ENCODE data around the gene ADO. TPM values are rescaled to one million over a fixed set of nuclear protein-coding genes. Genes with fewer than 3 reads are reported as not detected.

The ADO gene
- polyA plus RNA-seq, 4 donors = 33.0 to 44.5 (median 34.8) TPM

- peak in 1 of 4 donors; percentile 32 for DNase-seq (ENCODE audit: low read depth in 4 of 4, low spot score in 2 of 4)
Observed at GRCh38 chr10:62817121-62817765, 12.7 kb downstream of the ADO start.

GRCh38 chr10:62817766-62818425 lies 13.4 kb downstream of the ADO start:
- DNase-seq (ENCODE audit: low read depth in 4 of 4, low spot score in 2 of 4) = peak in 1 of 4 donors; percentile 72

GRCh38 chr10:62818426-62819011 lies 14.0 kb downstream of the ADO start:
- no peak for DNase-seq (ENCODE audit: low read depth in 4 of 4, low spot score in 2 of 4)

GRCh38 chr10:62819141-62819920 lies 14.8 kb downstream of the ADO start:
- DNase-seq (ENCODE audit: low read depth in 4 of 4, low spot score in 2 of 4) = no peak

GRCh38 chr10:62820586-62820985 lies 16.1 kb downstream of the ADO start:
- no peak for DNase-seq (ENCODE audit: low read depth in 4 of 4, low spot score in 2 of 4)

GRCh38 chr10:62826273-62826672 lies 21.8 kb downstream of the ADO start:
- no peak for DNase-seq (ENCODE audit: low read depth in 4 of 4, low spot score in 2 of 4)

- DNase-seq (ENCODE audit: low read depth in 4 of 4, low spot score in 2 of 4) = no peak
Observed at GRCh38 chr10:62829622-62830021, 25.1 kb downstream of the ADO start.

GRCh38 chr10:62830679-62831078 lies 26.2 kb downstream of the ADO start:
- DNase-seq (ENCODE audit: low read depth in 4 of 4, low spot score in 2 of 4) = no peak

GRCh38 chr10:62831346-62831745 lies 26.8 kb downstream of the ADO start:
- no peak for DNase-seq (ENCODE audit: low read depth in 4 of 4, low spot score in 2 of 4)

- DNase-seq (ENCODE audit: low read depth in 4 of 4, low spot score in 2 of 4) = no peak
Observed at GRCh38 chr10:62839590-62839989, 35.1 kb downstream of the ADO start.

- DNase-seq (ENCODE audit: low read depth in 4 of 4, low spot score in 2 of 4) = no peak
Observed at GRCh38 chr10:62842983-62843382, 38.5 kb downstream of the ADO start.

GRCh38 chr10:62843600-62843999 lies 39.1 kb downstream of the ADO start:
- DNase-seq (ENCODE audit: low read depth in 4 of 4, low spot score in 2 of 4) = no peak

GRCh38 chr10:62844280-62845011 lies 39.9 kb downstream of the ADO start:
- DNase-seq (ENCODE audit: low read depth in 4 of 4, low spot score in 2 of 4) = no peak

GRCh38 chr10:62847433-62847832 lies 42.9 kb downstream of the ADO start:
- no peak for DNase-seq (ENCODE audit: low read depth in 4 of 4, low spot score in 2 of 4)

GRCh38 chr10:62850646-62851045 lies 46.1 kb downstream of the ADO start:
- DNase-seq (ENCODE audit: low read depth in 4 of 4, low spot score in 2 of 4) = no peak

GRCh38 chr10:62851442-62851841 lies 46.9 kb downstream of the ADO start:
- no peak for DNase-seq (ENCODE audit: low read depth in 4 of 4, low spot score in 2 of 4)

- DNase-seq (ENCODE audit: low read depth in 4 of 4, low spot score in 2 of 4) = no peak
Observed at GRCh38 chr10:62852961-62853702, 48.6 kb downstream of the ADO start.

GRCh38 chr10:62853710-62854109 lies 49.2 kb downstream of the ADO start:
- DNase-seq (ENCODE audit: low read depth in 4 of 4, low spot score in 2 of 4) = no peak

- no peak for DNase-seq (ENCODE audit: low read depth in 4 of 4, low spot score in 2 of 4)
Observed at GRCh38 chr10:62856021-62856420, 51.5 kb downstream of the ADO start.

Measured in left renal cortex interstitium (tissue), 4 donors.